SU-DHL-6 (cell line): ENCODE results near the gene TNXB.

Experiments
- EZH2phosphoT487 ChIP-seq: fragments of 200-600 bp; sonication (generic), shearing (Covaris generic); conservative IDR thresholded peaks from 2 replicates; pipeline ENCODE4 v1.6.1; 2018; ENCODE audit warnings: mild to moderate bottlenecking, antibody characterized with exemption, low read length, moderate library complexity, mixed read lengths
- TF ChIP-seq, protein P1 (sequence below): fragments of 200-600 bp; sonication (generic); IDR thresholded peaks from one replicate; pipeline ENCODE4 v1.5.1; 2017; ENCODE audit warnings: antibody characterized with exemption, mild to moderate bottlenecking, low read length, moderate library complexity; ENCODE audit not compliant: insufficient read depth, poor library complexity, severe bottlenecking

DNA sequence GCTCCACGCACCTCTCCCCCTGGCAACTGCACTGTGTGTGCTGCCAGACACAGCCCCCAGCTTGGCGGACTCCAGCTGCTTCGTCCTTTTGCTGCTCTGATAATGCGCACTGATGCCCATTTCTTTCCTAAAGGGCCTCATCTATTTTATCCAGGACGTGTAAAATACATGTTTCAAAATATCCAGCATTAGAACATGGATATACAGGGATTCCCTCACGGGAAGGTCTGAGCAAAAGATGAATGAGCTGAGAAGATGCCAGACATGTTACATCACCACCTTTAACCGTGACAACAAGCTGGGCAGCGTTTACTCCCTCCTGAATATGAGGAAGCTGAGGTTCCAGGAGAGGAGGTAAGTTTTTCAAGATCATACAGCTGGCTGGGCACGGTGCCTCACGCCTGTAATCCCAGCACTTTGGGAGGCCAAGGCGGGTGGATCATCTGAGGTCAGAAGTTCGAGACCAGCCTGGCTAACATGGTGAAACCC, 32.8 kb downstream of the TNXB start:
- TF ChIP-seq, protein P1, sequence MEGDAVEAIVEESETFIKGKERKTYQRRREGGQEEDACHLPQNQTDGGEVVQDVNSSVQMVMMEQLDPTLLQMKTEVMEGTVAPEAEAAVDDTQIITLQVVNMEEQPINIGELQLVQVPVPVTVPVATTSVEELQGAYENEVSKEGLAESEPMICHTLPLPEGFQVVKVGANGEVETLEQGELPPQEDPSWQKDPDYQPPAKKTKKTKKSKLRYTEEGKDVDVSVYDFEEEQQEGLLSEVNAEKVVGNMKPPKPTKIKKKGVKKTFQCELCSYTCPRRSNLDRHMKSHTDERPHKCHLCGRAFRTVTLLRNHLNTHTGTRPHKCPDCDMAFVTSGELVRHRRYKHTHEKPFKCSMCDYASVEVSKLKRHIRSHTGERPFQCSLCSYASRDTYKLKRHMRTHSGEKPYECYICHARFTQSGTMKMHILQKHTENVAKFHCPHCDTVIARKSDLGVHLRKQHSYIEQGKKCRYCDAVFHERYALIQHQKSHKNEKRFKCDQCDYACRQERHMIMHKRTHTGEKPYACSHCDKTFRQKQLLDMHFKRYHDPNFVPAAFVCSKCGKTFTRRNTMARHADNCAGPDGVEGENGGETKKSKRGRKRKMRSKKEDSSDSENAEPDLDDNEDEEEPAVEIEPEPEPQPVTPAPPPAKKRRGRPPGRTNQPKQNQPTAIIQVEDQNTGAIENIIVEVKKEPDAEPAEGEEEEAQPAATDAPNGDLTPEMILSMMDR, result no peak
- no peak for TF ChIP-seq EZH2phosphoT487
